Panc1 (cell line): ENCODE data around the gene CACNA1E. TPM values are rescaled to one million over a fixed set of nuclear protein-coding genes. Genes with fewer than 3 reads are reported as not detected.

ENCODE experiments used
- ATAC-seq: fragments of 200-7000 bp; cut with Tn5 transposase; 2 replicates; pipeline ENCODE4 v1.9.1; 2020; ENCODE audit warnings: mild to moderate bottlenecking, moderate library complexity
- BruUV-seq: library from RNA; stranded (reverse); fragments of 400-500 nt; replicated peaks from 2 replicates; lab custom pipeline; 2021; lab: Mats Ljungman, UMichigan
- CTCF ChIA-PET: fragments of 300-600 bp; sonication (Branson Sonifier 250); formaldehyde crosslinking; loops from one replicate; lab custom pipeline; 2022; ENCODE audit warnings: antibody characterized with exemption; lab: Charles Lee
- POLR2A ChIA-PET: fragments of 300-600 bp; sonication (Branson Sonifier 250); formaldehyde crosslinking; loops from one replicate; lab custom pipeline; 2022; ENCODE audit warnings: antibody characterized with exemption; lab: Charles Lee
- DNase-seq: peaks from one replicate; pipeline ENCODE4 v3.0.0-alpha.2; 2010; ENCODE audit warnings: low read depth, low spot score
- H3K27ac ChIP-seq: 2 replicates; pipeline ENCODE4 v1.5.1; 2011; ENCODE audit warnings: mild to moderate bottlenecking, low read length, inconsistent platforms
- H3K27me3 ChIP-seq: fragments of 200-500 bp; sonication (Bioruptor generic); 2 replicates; pipeline ENCODE4 v1.6.0; 2014; ENCODE audit warnings: low read length, inconsistent platforms; ENCODE audit not compliant: control insufficient read depth, insufficient read depth
- H3K36me3 ChIP-seq: fragments of 200-500 bp; sonication (Bioruptor generic); 2 replicates; pipeline ENCODE4 v1.5.1; 2014; ENCODE audit warnings: inconsistent platforms, mild to moderate bottlenecking, low read length, moderate library complexity; ENCODE audit not compliant: control insufficient read depth, insufficient read depth
- H3K4me1 ChIP-seq: 2 replicates; pipeline ENCODE4 v1.5.1; 2011; ENCODE audit warnings: inconsistent platforms, mild to moderate bottlenecking, low read length, moderate library complexity; ENCODE audit not compliant: control insufficient read depth, insufficient read depth
- H3K4me3 ChIP-seq, 2 experiments: 2 replicates each; pipeline ENCODE4 v1.5.1; 2011 to 2012; ENCODE audit warnings: low read depth in 2 of 2, low read length in 2 of 2, mild to moderate bottlenecking in 2 of 2, inconsistent platforms in 1 of 2, moderate library complexity in 1 of 2
- H3K9me3 ChIP-seq: fragments of 200-500 bp; sonication (Bioruptor generic); 2 replicates; pipeline ENCODE4 v1.5.1; 2014; ENCODE audit warnings: low read depth, mild to moderate bottlenecking, inconsistent platforms, low read length, moderate library complexity; ENCODE audit not compliant: control insufficient read depth, insufficient read depth
- CTCF ChIP-seq: fragments of 450-650 bp; IDR thresholded peaks from 2 replicates; pipeline ENCODE4 v1.5.1; 2017; ENCODE audit warnings: mild to moderate bottlenecking
- POLR2AphosphoS5 ChIP-seq: IDR thresholded peaks from 2 replicates; pipeline ENCODE4 v1.6.1; 2012; ENCODE audit warnings: mild to moderate bottlenecking, low read depth, low read length, moderate library complexity
- REST ChIP-seq, 2 experiments: IDR thresholded peaks; 2 replicates each; pipeline ENCODE4 v1.6.1; 2011 to 2012; ENCODE audit warnings: low read depth in 2 of 2, control low read depth in 1 of 2, low read length in 1 of 2, mild to moderate bottlenecking in 1 of 2, moderate library complexity in 1 of 2; ENCODE audit not compliant: insufficient read depth in 1 of 2
- SIN3A ChIP-seq: IDR thresholded peaks from 2 replicates; pipeline ENCODE4 v1.6.1; 2012; ENCODE audit warnings: low read depth, mild to moderate bottlenecking, low read length, moderate library complexity, borderline replicate concordance; ENCODE audit not compliant: insufficient read depth
- TCF7L2 ChIP-seq: IDR thresholded peaks from 2 replicates; pipeline ENCODE4 v1.6.1; 2011; ENCODE audit warnings: mild to moderate bottlenecking, low read depth, low read length, inconsistent platforms
- in situ Hi-C: cut with HindIII; loops from 2 replicates; pipeline ENCODE4 v1.10.0; 2016; ENCODE audit warnings: low sequenced_read_pairs, low pct_unique_long_range_greater_than_20kb
- intact Hi-C: fragments of 100-400 bp; cut with micrococcal nuclease; formaldehyde crosslinking; loops from one replicate; pipeline ENCODE4 v1.10.0; 2022; ENCODE audit not compliant: unreplicated experiment
- total RNA-seq: library from RNA; stranded (reverse); gene quantifications from one replicate; pipeline ENCODE4 v1.2.1, GENCODE V29; 2021; ENCODE audit not compliant: unreplicated experiment

CACNA1E gene
- total RNA-seq, 1 experiment from 2014 or later, result not detected

- in situ Hi-C loops (no loop called here), intact Hi-C loops (no loop called here)
- BruUV-seq, result no TSS peak
- H3K27ac ChIP-seq, result no peak overlapping the region
- no peaks in the 10 kb centered on the region for H3K4me1 ChIP-seq
- CTCF ChIA-PET, result no interaction called here
- H3K27me3 ChIP-seq, result no peaks in the 10 kb centered on the region; the same call in 1 of the 2 replicates
- ATAC-seq, result no peak
- DNase-seq, result no peak
- TF ChIP-seq REST (IDR thresholded peaks at IDR 0.05; ENCODE audit: insufficient read depth in 1 of 2, low read depth in 2 of 2, low read length in 1 of 2) (no peak), TCF7L2 (no peak), CTCF (no peak), POLR2AphosphoS5 (no peak), SIN3A (no peak)
- H3K9me3 ChIP-seq, result no peaks in the 10 kb centered on the region
- no peak overlapping the region for H3K4me3 ChIP-seq
- H3K36me3 ChIP-seq, result no peaks in the 10 kb centered on the region
- POLR2A ChIA-PET, result no interaction called here
These were observed 164.2 kb downstream of the CACNA1E start for GRCh38 chr1:181647314-181648035.

GRCh38 chr1:181651276-181651675, 168.0 kb downstream of the CACNA1E start:
- no peaks in the 10 kb centered on the region for H3K9me3 ChIP-seq
- BruUV-seq, result no TSS peak
- POLR2A ChIA-PET, result no interaction called here
- H3K4me3 ChIP-seq, result no peak overlapping the region
- no peaks in the 10 kb centered on the region for H3K36me3 ChIP-seq
- ATAC-seq, result no peak
- DNase-seq, result no peak
- no peaks in the 10 kb centered on the region for H3K4me1 ChIP-seq
- TF ChIP-seq TCF7L2 (no peak), SIN3A (no peak), REST (IDR thresholded peaks at IDR 0.05; ENCODE audit: insufficient read depth in 1 of 2, low read depth in 2 of 2, low read length in 1 of 2) (no peak), CTCF (no peak), POLR2AphosphoS5 (no peak)
- in situ Hi-C loops (no loop called here), intact Hi-C loops (no loop called here)
- H3K27me3 ChIP-seq, result no peaks in the 10 kb centered on the region; the same call in 1 of the 2 replicates
- CTCF ChIA-PET, result no interaction called here
- no peak overlapping the region for H3K27ac ChIP-seq
